ENCODE measurements around the gene LARGE1. TPM values are rescaled to one million over a fixed set of nuclear protein-coding genes. Genes with fewer than 3 reads are reported as not detected.

Gene LARGE1
- total and polyA plus RNA-seq, 2 of the 13 experiments (the other 11 are each of a cell fraction or from before 2014, with no cell fraction given), result 8.4 to 11.0 TPM

DNA sequence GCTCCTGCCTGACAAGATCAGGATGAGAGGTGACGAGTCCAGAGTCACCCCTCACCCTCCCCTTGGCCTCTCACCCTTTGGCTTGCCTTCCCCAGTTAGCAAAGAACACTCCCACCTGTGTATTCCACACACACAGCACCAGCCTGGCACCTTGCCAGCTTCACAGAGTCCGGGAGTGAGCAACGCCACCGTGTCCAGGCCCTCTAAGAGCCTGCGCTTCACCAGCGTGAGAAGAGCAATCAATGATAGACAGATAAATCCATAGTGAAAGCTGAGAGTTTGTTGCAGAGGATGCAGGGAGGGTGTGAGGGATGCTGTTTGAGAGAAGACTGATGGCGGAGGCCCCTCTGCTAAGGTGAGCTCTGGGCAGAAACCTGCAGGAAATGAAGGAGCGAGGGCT, 404.5 kb downstream of the LARGE1 start (continued):
- TF ChIP-seq, protein P1, sequence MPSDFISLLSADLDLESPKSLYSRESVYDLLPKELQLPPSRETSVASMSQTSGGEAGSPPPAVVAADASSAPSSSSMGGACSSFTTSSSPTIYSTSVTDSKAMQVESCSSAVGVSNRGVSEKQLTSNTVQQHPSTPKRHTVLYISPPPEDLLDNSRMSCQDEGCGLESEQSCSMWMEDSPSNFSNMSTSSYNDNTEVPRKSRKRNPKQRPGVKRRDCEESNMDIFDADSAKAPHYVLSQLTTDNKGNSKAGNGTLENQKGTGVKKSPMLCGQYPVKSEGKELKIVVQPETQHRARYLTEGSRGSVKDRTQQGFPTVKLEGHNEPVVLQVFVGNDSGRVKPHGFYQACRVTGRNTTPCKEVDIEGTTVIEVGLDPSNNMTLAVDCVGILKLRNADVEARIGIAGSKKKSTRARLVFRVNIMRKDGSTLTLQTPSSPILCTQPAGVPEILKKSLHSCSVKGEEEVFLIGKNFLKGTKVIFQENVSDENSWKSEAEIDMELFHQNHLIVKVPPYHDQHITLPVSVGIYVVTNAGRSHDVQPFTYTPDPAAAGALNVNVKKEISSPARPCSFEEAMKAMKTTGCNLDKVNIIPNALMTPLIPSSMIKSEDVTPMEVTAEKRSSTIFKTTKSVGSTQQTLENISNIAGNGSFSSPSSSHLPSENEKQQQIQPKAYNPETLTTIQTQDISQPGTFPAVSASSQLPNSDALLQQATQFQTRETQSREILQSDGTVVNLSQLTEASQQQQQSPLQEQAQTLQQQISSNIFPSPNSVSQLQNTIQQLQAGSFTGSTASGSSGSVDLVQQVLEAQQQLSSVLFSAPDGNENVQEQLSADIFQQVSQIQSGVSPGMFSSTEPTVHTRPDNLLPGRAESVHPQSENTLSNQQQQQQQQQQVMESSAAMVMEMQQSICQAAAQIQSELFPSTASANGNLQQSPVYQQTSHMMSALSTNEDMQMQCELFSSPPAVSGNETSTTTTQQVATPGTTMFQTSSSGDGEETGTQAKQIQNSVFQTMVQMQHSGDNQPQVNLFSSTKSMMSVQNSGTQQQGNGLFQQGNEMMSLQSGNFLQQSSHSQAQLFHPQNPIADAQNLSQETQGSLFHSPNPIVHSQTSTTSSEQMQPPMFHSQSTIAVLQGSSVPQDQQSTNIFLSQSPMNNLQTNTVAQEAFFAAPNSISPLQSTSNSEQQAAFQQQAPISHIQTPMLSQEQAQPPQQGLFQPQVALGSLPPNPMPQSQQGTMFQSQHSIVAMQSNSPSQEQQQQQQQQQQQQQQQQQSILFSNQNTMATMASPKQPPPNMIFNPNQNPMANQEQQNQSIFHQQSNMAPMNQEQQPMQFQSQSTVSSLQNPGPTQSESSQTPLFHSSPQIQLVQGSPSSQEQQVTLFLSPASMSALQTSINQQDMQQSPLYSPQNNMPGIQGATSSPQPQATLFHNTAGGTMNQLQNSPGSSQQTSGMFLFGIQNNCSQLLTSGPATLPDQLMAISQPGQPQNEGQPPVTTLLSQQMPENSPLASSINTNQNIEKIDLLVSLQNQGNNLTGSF (CRISPR knock-in tag; IDR thresholded peaks at IDR 0.05), result no peak
- TF ChIP-seq ZNF335 (CRISPR knock-in tag; IDR thresholded peaks at IDR 0.05) (no peak), MED1 (CRISPR knock-in tag; IDR thresholded peaks at IDR 0.05) (no peak), ZNF343 (CRISPR knock-in tag; IDR thresholded peaks at IDR 0.05) (no peak), ZNF362 (CRISPR knock-in tag; IDR thresholded peaks at IDR 0.05; ENCODE audit: borderline replicate concordance) (no peak), ASH2L (IDR thresholded peaks at IDR 0.05; ENCODE audit: insufficient read length, low read depth, low read length) (no peak), DR1 (CRISPR knock-in tag; IDR thresholded peaks at IDR 0.05) (no peak), SP2 (CRISPR knock-in tag; IDR thresholded peaks at IDR 0.05) (no peak), ZSCAN12 (CRISPR knock-in tag; IDR thresholded peaks at IDR 0.05) (no peak), MLXIP (CRISPR knock-in tag; IDR thresholded peaks at IDR 0.05; ENCODE audit: borderline replicate concordance) (no peak), TCF7L2 (IDR thresholded peaks at IDR 0.05; ENCODE audit: low read depth, low read length) (no peak), FOSL1 (CRISPR knock-in tag; IDR thresholded peaks at IDR 0.05; ENCODE audit: borderline replicate concordance) (no peak), RBM22 (optimal IDR thresholded peaks at IDR 0.05; ENCODE audit: low read length) (no peak), ZFX (CRISPR knock-in tag; IDR thresholded peaks at IDR 0.05; ENCODE audit: low read depth) (no peak), ZNF816 (CRISPR knock-in tag; IDR thresholded peaks at IDR 0.05; ENCODE audit: borderline replicate concordance) (no peak)
- TF ChIP-seq, protein P2, sequence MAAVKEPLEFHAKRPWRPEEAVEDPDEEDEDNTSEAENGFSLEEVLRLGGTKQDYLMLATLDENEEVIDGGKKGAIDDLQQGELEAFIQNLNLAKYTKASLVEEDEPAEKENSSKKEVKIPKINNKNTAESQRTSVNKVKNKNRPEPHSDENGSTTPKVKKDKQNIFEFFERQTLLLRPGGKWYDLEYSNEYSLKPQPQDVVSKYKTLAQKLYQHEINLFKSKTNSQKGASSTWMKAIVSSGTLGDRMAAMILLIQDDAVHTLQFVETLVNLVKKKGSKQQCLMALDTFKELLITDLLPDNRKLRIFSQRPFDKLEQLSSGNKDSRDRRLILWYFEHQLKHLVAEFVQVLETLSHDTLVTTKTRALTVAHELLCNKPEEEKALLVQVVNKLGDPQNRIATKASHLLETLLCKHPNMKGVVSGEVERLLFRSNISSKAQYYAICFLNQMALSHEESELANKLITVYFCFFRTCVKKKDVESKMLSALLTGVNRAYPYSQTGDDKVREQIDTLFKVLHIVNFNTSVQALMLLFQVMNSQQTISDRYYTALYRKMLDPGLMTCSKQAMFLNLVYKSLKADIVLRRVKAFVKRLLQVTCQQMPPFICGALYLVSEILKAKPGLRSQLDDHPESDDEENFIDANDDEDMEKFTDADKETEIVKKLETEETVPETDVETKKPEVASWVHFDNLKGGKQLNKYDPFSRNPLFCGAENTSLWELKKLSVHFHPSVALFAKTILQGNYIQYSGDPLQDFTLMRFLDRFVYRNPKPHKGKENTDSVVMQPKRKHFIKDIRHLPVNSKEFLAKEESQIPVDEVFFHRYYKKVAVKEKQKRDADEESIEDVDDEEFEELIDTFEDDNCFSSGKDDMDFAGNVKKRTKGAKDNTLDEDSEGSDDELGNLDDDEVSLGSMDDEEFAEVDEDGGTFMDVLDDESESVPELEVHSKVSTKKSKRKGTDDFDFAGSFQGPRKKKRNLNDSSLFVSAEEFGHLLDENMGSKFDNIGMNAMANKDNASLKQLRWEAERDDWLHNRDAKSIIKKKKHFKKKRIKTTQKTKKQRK (IDR thresholded peaks at IDR 0.05; ENCODE audit: low read length), result no peak
- TF ChIP-seq, protein P3, sequence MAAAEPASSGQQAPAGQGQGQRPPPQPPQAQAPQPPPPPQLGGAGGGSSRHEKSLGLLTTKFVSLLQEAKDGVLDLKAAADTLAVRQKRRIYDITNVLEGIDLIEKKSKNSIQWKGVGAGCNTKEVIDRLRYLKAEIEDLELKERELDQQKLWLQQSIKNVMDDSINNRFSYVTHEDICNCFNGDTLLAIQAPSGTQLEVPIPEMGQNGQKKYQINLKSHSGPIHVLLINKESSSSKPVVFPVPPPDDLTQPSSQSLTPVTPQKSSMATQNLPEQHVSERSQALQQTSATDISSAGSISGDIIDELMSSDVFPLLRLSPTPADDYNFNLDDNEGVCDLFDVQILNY (CRISPR knock-in tag; conservative IDR thresholded peaks at IDR 0.05), result no peak
